ENCODE measurements around the gene MEGF6.

GRCh38 chr1:3468236-3469103, 142.8 kb downstream of the MEGF6 start:
- no peak for TF ChIP-seq EZH2 (IDR thresholded peaks at IDR 0.05)
- no peak for TF ChIP-seq POLR2AphosphoS5 (IDR thresholded peaks at IDR 0.05; ENCODE audit: borderline replicate concordance, low read depth, low read length)
